ENCODE data around the gene PCBD2.

DNA sequence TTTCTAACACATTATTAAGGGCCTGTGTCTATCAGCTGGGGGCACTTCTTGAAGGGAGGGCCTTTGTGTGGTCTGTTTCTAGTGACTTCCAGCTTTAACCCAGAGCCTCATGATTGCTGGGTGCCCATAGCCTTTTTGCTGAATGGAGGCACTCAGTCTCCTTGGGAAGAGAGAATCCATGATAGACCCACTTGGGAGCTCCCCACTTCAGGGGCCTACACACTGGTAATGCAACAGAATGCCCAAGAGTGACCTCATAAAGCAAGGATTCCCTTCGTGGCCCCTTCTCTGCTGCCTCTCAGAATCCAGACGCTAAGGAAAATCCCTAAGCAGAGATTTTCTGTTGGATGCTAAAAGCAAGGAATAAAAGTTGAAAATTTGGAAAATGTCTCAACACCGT is 62.7 kb downstream of the PCBD2 start, which contains the start of gene CATSPER3:
- TF ChIP-seq, protein P1, sequence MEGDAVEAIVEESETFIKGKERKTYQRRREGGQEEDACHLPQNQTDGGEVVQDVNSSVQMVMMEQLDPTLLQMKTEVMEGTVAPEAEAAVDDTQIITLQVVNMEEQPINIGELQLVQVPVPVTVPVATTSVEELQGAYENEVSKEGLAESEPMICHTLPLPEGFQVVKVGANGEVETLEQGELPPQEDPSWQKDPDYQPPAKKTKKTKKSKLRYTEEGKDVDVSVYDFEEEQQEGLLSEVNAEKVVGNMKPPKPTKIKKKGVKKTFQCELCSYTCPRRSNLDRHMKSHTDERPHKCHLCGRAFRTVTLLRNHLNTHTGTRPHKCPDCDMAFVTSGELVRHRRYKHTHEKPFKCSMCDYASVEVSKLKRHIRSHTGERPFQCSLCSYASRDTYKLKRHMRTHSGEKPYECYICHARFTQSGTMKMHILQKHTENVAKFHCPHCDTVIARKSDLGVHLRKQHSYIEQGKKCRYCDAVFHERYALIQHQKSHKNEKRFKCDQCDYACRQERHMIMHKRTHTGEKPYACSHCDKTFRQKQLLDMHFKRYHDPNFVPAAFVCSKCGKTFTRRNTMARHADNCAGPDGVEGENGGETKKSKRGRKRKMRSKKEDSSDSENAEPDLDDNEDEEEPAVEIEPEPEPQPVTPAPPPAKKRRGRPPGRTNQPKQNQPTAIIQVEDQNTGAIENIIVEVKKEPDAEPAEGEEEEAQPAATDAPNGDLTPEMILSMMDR (IDR thresholded peaks at IDR 0.05; ENCODE audit: borderline replicate concordance, extremely low read depth, low read length, poor library complexity, severe bottlenecking), result no peak
- no peak for TF ChIP-seq EZH2 (IDR thresholded peaks at IDR 0.05; ENCODE audit: borderline replicate concordance, low read depth, low read length, severe bottlenecking)

All from DND-41 (cell line).